CD14-positive monocyte (primary cell): ENCODE data around the gene DIAPH2. TPM values are rescaled to one million over a fixed set of nuclear protein-coding genes. Genes with fewer than 3 reads are reported as not detected.

Experiments used
- DNase-seq, 3 donors: peaks; one replicate each; pipeline ENCODE4 v3.0.0-alpha.2; 2011 to 2022
- H2AFZ ChIP-seq: 2 replicates; pipeline ENCODE4 v1.6.0; 2012; ENCODE audit warnings: mild to moderate bottlenecking, low read depth, low read length, inconsistent platforms; ENCODE audit not compliant: insufficient read depth, poor library complexity, severe bottlenecking
- H3K27ac ChIP-seq, 2 donors: 1 replicate in 1 of 2; 2 replicates in 1 of 2; pipeline ENCODE4 v1.5.1; 2012 to 2013; ENCODE audit warnings: low read length in 2 of 2, control low read depth in 1 of 2, inconsistent platforms in 1 of 2, low read depth in 1 of 2, mild to moderate bottlenecking in 1 of 2
- H3K27me3 ChIP-seq, 2 donors: one replicate each; pipeline versions ENCODE4 v1.6.0 to v1.6.1; 2011 to 2013; ENCODE audit warnings: low read length in 2 of 2; ENCODE audit not compliant: control insufficient read depth in 2 of 2, insufficient read depth in 2 of 2
- H3K36me3 ChIP-seq, 2 donors: replicated peaks in 1 of 2; 1 replicate in 1 of 2; 2 replicates in 1 of 2; pipeline versions ENCODE4 v1.5.1 to v1.6.1; 2012 to 2013; ENCODE audit warnings: low read length in 2 of 2, control low read depth in 1 of 2, inconsistent platforms in 1 of 2, mild to moderate bottlenecking in 1 of 2; ENCODE audit not compliant: insufficient read depth in 2 of 2, control insufficient read depth in 1 of 2
- H3K4me1 ChIP-seq, 2 donors: 1 replicate in 1 of 2; 2 replicates in 1 of 2; pipeline versions ENCODE4 v1.5.1 to v1.6.1; 2012 to 2013; ENCODE audit warnings: low read length in 2 of 2, control low read depth in 1 of 2, inconsistent platforms in 1 of 2, mild to moderate bottlenecking in 1 of 2, moderate library complexity in 1 of 2; ENCODE audit not compliant: insufficient read depth in 2 of 2, control insufficient read depth in 1 of 2
- H3K4me2 ChIP-seq: replicated peaks from 2 replicates; pipeline ENCODE3; 2012; ENCODE audit warnings: low read length, moderate library complexity, mild to moderate bottlenecking; ENCODE audit not compliant: poor library complexity, severe bottlenecking; ENCODE audit errors: extremely low read depth
- H3K4me3 ChIP-seq, 3 experiments: fragments of 200-600 bp in 1 of 3; sonication (generic) in 1 of 3; replicated peaks in 1 of 3; 1 replicate in 2 of 3; 2 replicates in 1 of 3; pipeline ENCODE4 v1.5.1; 2011 to 2013; ENCODE audit warnings: low read length in 3 of 3, mild to moderate bottlenecking in 3 of 3, control low read depth in 2 of 3, low read depth in 2 of 3, inconsistent platforms in 1 of 3, moderate library complexity in 1 of 3
- H3K79me2 ChIP-seq: 2 replicates; pipeline ENCODE4 v1.6.0; 2012; ENCODE audit warnings: mild to moderate bottlenecking, control low read depth, inconsistent platforms, low read length, moderate library complexity; ENCODE audit not compliant: insufficient read depth
- H3K9ac ChIP-seq: 2 replicates; pipeline ENCODE4 v1.6.0; 2017; ENCODE audit warnings: low read length, mild to moderate bottlenecking; ENCODE audit not compliant: insufficient read depth, poor library complexity, severe bottlenecking
- H3K9me3 ChIP-seq, 2 donors: replicated peaks in 1 of 2; 1 replicate in 1 of 2; 2 replicates in 1 of 2; pipeline versions ENCODE4 v1.5.1 to v1.6.1; 2012 to 2013; ENCODE audit warnings: low read length in 2 of 2, control low read depth in 1 of 2; ENCODE audit not compliant: control insufficient read depth in 1 of 2, insufficient read depth in 1 of 2
- H4K20me1 ChIP-seq: 2 replicates; pipeline ENCODE4 v1.6.0; 2012; ENCODE audit warnings: mild to moderate bottlenecking, low read length, control low read depth, moderate library complexity; ENCODE audit not compliant: insufficient read depth
- H3K27ac Mint-ChIP-seq, 7 donors: one replicate each; pipeline ENCODE4 v1.8.0; 2020; ENCODE audit warnings: mild to moderate bottlenecking in 7 of 7, mixed read lengths in 7 of 7, moderate library complexity in 6 of 7, inconsistent platforms in 2 of 7
- H3K27me3 Mint-ChIP-seq, 3 donors: one replicate each; pipeline ENCODE4 v1.8.0; 2021 to 2022; ENCODE audit warnings: low read depth in 3 of 3, mild to moderate bottlenecking in 3 of 3, mixed read lengths in 3 of 3, moderate library complexity in 3 of 3, inconsistent platforms in 1 of 3
- H3K36me3 Mint-ChIP-seq, 2 donors: one replicate each; pipeline ENCODE4 v1.8.0; 2020; ENCODE audit warnings: mixed read lengths in 2 of 2, inconsistent platforms in 1 of 2, mild to moderate bottlenecking in 1 of 2
- H3K4me1 Mint-ChIP-seq: one replicate; pipeline ENCODE4 v1.8.0; 2020; ENCODE audit warnings: mild to moderate bottlenecking, mixed read lengths
- H3K4me3 Mint-ChIP-seq, 2 donors: one replicate each; pipeline ENCODE4 v1.8.0; 2020; ENCODE audit warnings: mild to moderate bottlenecking in 2 of 2, mixed read lengths in 2 of 2, moderate library complexity in 1 of 2
- H3K9me3 Mint-ChIP-seq, 7 donors: one replicate each; pipeline ENCODE4 v1.8.0; 2020 to 2022; ENCODE audit warnings: mixed read lengths in 7 of 7, mild to moderate bottlenecking in 6 of 7, moderate library complexity in 6 of 7, inconsistent platforms in 2 of 7
- CTCF ChIP-seq: fragments of 200-600 bp; IDR thresholded peaks from one replicate; pipeline ENCODE4 v1.8.0; 2022; ENCODE audit warnings: antibody characterized with exemption, mild to moderate bottlenecking
- WGBS: methylation state at CpG from one replicate; pipeline ENCODE4 v1.1.5; 2013; ENCODE audit warnings: missing lambda C conversion rate; ENCODE audit not compliant: insufficient coverage; 5-methylcytosine and 5-hydroxymethylcytosine counted together
- intact Hi-C, 2 donors: fragments of 100-400 bp; cut with micrococcal nuclease; formaldehyde crosslinking; loops; one replicate each; pipeline versions ENCODE4 v1.15.0 to v1.15.1; 2023
- polyA plus RNA-seq, 3 donors: library from polyadenylated mRNA; depleted of rRNA in 1 of 3; unstranded in 2 of 3; stranded (reverse) in 1 of 3; fragments of 300-500 nt in 2 of 3; fragments of >200 nt in 1 of 3; fragmentation: Illumina TruSeq in 2 of 3; gene quantifications; 1 replicate in 2 of 3; 2 replicates in 1 of 3; pipeline ENCODE4 v1.2.3, GENCODE V29; 2012 to 2021

Gene DIAPH2
- polyA plus RNA-seq, 3 donors = 9.5 to 20.5 (median 11.4) TPM

GRCh38 chrX:97189668-97190067 lies 505.0 kb downstream of the DIAPH2 start:
- Mint-ChIP-seq H3K9me3 (no peaks in the 10 kb centered on the region), H3K4me1 (no peaks in the 10 kb centered on the region), H3K27me3 (no peaks in the 10 kb centered on the region), H3K27ac (no peak overlapping the region), H3K36me3 (peaks cover 0 to 2% of the 10 kb centered on the region in 2 donors), H3K4me3 (no peak overlapping the region)
- Histone ChIP-seq H3K36me3 (no peaks in the 10 kb centered on the region), H2AFZ (no peak overlapping the region), H3K27me3 (no peaks in the 10 kb centered on the region), H3K9me3 (no peaks in the 10 kb centered on the region), H3K27ac (no peak overlapping the region), H3K4me2 (no peak overlapping the region), H3K79me2 (no peaks in the 10 kb centered on the region), H4K20me1 (no peaks in the 10 kb centered on the region), H3K4me3 (no peak overlapping the region), H3K9ac (no peak overlapping the region), H3K4me1 (no peaks in the 10 kb centered on the region)
- no peak for DNase-seq
- intact Hi-C loops = no loop called here
- WGBS = no CpG with 5 or more reads among the region's 2 CpGs
- TF ChIP-seq CTCF = no peak

- peaks cover 0 to 2% (median 0%) of the 10 kb centered on the region in 3 donors for H3K27me3 Mint-ChIP-seq
- Histone ChIP-seq H2AFZ (no peak overlapping the region), H3K27ac (no peak overlapping the region), H3K4me2 (no peak overlapping the region), H3K36me3 (no peaks in the 10 kb centered on the region), H3K27me3 (no peaks in the 10 kb centered on the region), H3K9me3 (no peaks in the 10 kb centered on the region), H3K79me2 (no peaks in the 10 kb centered on the region), H3K4me1 (no peaks in the 10 kb centered on the region), H4K20me1 (no peaks in the 10 kb centered on the region), H3K9ac (no peak overlapping the region), H3K4me3 (no peak overlapping the region)
- no peak for DNase-seq
- no peak overlapping the region for H3K4me3 Mint-ChIP-seq
- intact Hi-C loops = no loop called here
- H3K27ac Mint-ChIP-seq = no peak overlapping the region
- whole genome bisulfite sequencing = no CpG with 5 or more reads among the region's 2 CpGs
- no peak for TF ChIP-seq CTCF
- peaks cover 7 to 15% of the 10 kb centered on the region in 2 donors for H3K36me3 Mint-ChIP-seq
- H3K9me3 Mint-ChIP-seq = peaks cover 2 to 7% (median 2%) of the 10 kb centered on the region in 7 donors
- H3K4me1 Mint-ChIP-seq = no peaks in the 10 kb centered on the region
Observed at GRCh38 chrX:97199501-97199900, 514.9 kb downstream of the DIAPH2 start.
